ENCODE results near the gene CCDC43.

DNA sequence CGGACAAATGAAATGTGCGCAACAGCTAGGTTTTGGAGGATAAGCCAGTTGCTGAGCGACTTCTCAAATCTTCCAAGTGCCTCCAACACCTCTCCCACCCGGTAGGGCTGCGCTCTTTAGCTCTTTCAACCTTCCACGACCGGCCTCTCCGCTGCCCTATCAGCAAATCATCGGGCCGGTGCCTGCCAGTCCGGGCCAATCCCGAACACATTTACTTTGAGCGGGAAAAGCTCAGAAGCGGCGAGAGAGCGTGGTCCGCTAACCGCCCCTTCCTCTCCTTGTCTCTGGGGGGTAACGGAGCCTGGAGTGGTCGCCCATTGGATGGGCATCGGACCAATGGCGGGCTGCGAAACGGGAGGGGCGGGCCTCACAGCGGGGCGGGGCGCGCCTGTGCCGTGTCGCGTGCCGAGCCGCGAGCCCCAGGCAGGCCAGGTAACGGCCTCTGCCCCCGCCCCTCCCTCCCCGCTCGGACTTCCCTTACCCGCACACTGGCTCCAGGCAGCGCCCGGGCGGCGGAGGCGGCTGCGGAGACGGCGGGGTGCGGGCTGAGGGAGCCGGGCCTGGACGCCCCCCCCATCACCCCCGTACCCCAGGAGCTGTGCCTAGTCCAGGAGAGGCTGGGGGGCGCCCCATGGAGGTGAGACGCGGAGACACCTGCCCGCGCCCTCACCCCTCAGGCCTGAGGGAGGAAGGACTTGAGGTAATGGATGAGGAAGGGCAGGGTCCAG, 33.4 kb downstream of the CCDC43 start, which contains the start of gene MEIOC:
- no peak for TF ChIP-seq EP300 (IDR thresholded peaks at IDR 0.05)
- TF ChIP-seq POLR2A (IDR thresholded peaks at IDR 0.05), result no peak
- TF ChIP-seq, protein P1, sequence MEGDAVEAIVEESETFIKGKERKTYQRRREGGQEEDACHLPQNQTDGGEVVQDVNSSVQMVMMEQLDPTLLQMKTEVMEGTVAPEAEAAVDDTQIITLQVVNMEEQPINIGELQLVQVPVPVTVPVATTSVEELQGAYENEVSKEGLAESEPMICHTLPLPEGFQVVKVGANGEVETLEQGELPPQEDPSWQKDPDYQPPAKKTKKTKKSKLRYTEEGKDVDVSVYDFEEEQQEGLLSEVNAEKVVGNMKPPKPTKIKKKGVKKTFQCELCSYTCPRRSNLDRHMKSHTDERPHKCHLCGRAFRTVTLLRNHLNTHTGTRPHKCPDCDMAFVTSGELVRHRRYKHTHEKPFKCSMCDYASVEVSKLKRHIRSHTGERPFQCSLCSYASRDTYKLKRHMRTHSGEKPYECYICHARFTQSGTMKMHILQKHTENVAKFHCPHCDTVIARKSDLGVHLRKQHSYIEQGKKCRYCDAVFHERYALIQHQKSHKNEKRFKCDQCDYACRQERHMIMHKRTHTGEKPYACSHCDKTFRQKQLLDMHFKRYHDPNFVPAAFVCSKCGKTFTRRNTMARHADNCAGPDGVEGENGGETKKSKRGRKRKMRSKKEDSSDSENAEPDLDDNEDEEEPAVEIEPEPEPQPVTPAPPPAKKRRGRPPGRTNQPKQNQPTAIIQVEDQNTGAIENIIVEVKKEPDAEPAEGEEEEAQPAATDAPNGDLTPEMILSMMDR (IDR thresholded peaks at IDR 0.05), result no peak

Data from suprapubic skin (tissue), 3 donors.